H1 (cell line): Measurements from ENCODE around the gene SERPINB11. TPM values are rescaled to one million over a fixed set of nuclear protein-coding genes. Genes with fewer than 3 reads are reported as not detected.

ENCODE experiments used
- CTCF ChIA-PET: fragments of 300-600 bp; sonication (Branson Sonifier 250); formaldehyde crosslinking; loops from one replicate; lab custom pipeline; 2021; ENCODE audit not compliant: partially characterized antibody; lab: Charles Lee
- POLR2A ChIA-PET: fragments of 300-600 bp; sonication (Branson Sonifier 250); formaldehyde crosslinking; loops from one replicate; lab custom pipeline; 2021; ENCODE audit warnings: inconsistent platforms; ENCODE audit not compliant: partially characterized antibody; lab: Charles Lee
- DNase-seq, 2 experiments: peaks; one replicate each; pipeline versions ENCODE4 v3.0.0 to v3.0.0-alpha.2; 2010 to 2022; ENCODE audit warnings: low spot score in 2 of 2, low read depth in 1 of 2, mixed read lengths in 1 of 2
- FAIRE-seq: peaks from 2 replicates; lab custom pipeline; 2011; peaks lifted over from hg19 to GRCh38; lab: Jason Lieb, UNC
- H2AFZ ChIP-seq: 2 replicates; pipeline ENCODE4 v1.8.1; 2012; ENCODE audit warnings: low read length, inconsistent platforms
- H2AK5ac ChIP-seq: 2 replicates; pipeline ENCODE4 v1.6.1; 2013; ENCODE audit warnings: low read depth, low read length
- H2BK120ac ChIP-seq: replicated peaks from 2 replicates; pipeline ENCODE3; 2013; ENCODE audit warnings: low read depth, low read length, inconsistent platforms
- H2BK12ac ChIP-seq: 2 replicates; pipeline ENCODE4 v1.6.1; 2013; ENCODE audit warnings: low read depth, low read length
- H2BK15ac ChIP-seq: 2 replicates; pipeline ENCODE4 v1.6.1; 2013; ENCODE audit warnings: low read length
- H2BK20ac ChIP-seq: 2 replicates; pipeline ENCODE4 v1.6.1; 2013; ENCODE audit warnings: low read length
- H2BK5ac ChIP-seq: 2 replicates; pipeline ENCODE4 v1.6.1; 2013; ENCODE audit warnings: low read depth, low read length
- H3K14ac ChIP-seq: 2 replicates; pipeline ENCODE4 v1.6.1; 2013; ENCODE audit warnings: inconsistent platforms; ENCODE audit not compliant: insufficient read length
- H3K18ac ChIP-seq: 2 replicates; pipeline ENCODE4 v1.6.1; 2013; ENCODE audit warnings: low read length; ENCODE audit errors: extremely low read depth
- H3K23ac ChIP-seq: 2 replicates; pipeline ENCODE4 v1.6.1; 2013; ENCODE audit warnings: inconsistent platforms; ENCODE audit not compliant: insufficient read length
- H3K23me2 ChIP-seq: 2 replicates; pipeline ENCODE4 v1.6.1; 2013; ENCODE audit warnings: low read depth, low read length
- H3K27ac ChIP-seq: 2 replicates; pipeline ENCODE4 v1.6.1; 2011; ENCODE audit warnings: low read depth, low read length, inconsistent platforms
- H3K27me3 ChIP-seq, 4 experiments: replicated peaks in 1 of 4; 1 replicate in 1 of 4; 2 replicates in 3 of 4; pipeline versions ENCODE4 v1.6.1 to v1.8.1; 2011 to 2013; ENCODE audit warnings: low read length in 3 of 4, mild to moderate bottlenecking in 3 of 4, inconsistent platforms in 2 of 4, mixed read lengths in 2 of 4, moderate library complexity in 1 of 4; ENCODE audit not compliant: control insufficient read depth in 3 of 4, insufficient read depth in 3 of 4; ENCODE audit errors: extremely low read depth in 1 of 4
- H3K36me3 ChIP-seq, 4 experiments: 2 replicates each; pipeline versions ENCODE4 v1.6.1 to v1.8.1; 2011 to 2013; ENCODE audit warnings: mild to moderate bottlenecking in 4 of 4, low read length in 3 of 4, moderate library complexity in 2 of 4, control low read depth in 1 of 4, inconsistent platforms in 1 of 4; ENCODE audit not compliant: insufficient read depth in 4 of 4, control insufficient read depth in 2 of 4
- H3K4ac ChIP-seq: replicated peaks from 2 replicates; pipeline ENCODE3; 2013; ENCODE audit warnings: low read length, low read depth, mixed read lengths, inconsistent platforms; ENCODE audit not compliant: insufficient read length
- H3K4me1 ChIP-seq, 4 experiments: replicated peaks in 1 of 4; 1 replicate in 1 of 4; 2 replicates in 3 of 4; pipeline versions ENCODE4 v1.6.1 to v1.8.1; 2011 to 2013; ENCODE audit warnings: low read length in 3 of 4, inconsistent platforms in 2 of 4, mixed read lengths in 1 of 4; ENCODE audit not compliant: insufficient read depth in 4 of 4, control insufficient read depth in 3 of 4
- H3K4me2 ChIP-seq, 2 experiments: 2 replicates each; pipeline versions ENCODE4 v1.6.1 to v1.8.1; 2011 to 2013; ENCODE audit warnings: low read depth in 2 of 2, low read length in 2 of 2, control low read depth in 1 of 2, inconsistent platforms in 1 of 2, mild to moderate bottlenecking in 1 of 2; ENCODE audit not compliant: insufficient read depth in 1 of 2
- H3K4me3 ChIP-seq, 4 experiments: fragments of 200-600, 300-600 bp in 1 of 4; sonication (generic), shearing (Covaris generic), sonication (Bioruptor Twin) in 1 of 4; 2 replicates each; pipeline versions ENCODE4 v1.5.1 to v1.8.1; 2011 to 2016; ENCODE audit warnings: low read length in 4 of 4, low read depth in 3 of 4, control low read depth in 2 of 4, inconsistent platforms in 2 of 4, mild to moderate bottlenecking in 2 of 4, mixed read lengths in 1 of 4, moderate library complexity in 1 of 4; ENCODE audit not compliant: insufficient read depth in 2 of 4; ENCODE audit errors: extremely low read depth in 1 of 4
- H3K56ac ChIP-seq: replicated peaks from 2 replicates; pipeline ENCODE3; 2013; ENCODE audit warnings: low read depth, mild to moderate bottlenecking, mixed read lengths, low read length, inconsistent platforms; ENCODE audit not compliant: insufficient read length
- H3K79me1 ChIP-seq: 2 replicates; pipeline ENCODE4 v1.6.1; 2013; ENCODE audit warnings: low read depth, low read length, control low read depth
- H3K79me2 ChIP-seq, 2 experiments: 2 replicates each; pipeline versions ENCODE4 v1.6.1 to v1.8.1; 2012 to 2013; ENCODE audit warnings: low read length in 2 of 2, mild to moderate bottlenecking in 2 of 2, inconsistent platforms in 1 of 2; ENCODE audit not compliant: insufficient read depth in 2 of 2, control insufficient read depth in 1 of 2
- H3K9ac ChIP-seq, 4 experiments: replicated peaks in 1 of 4; 1 replicate in 1 of 4; 2 replicates in 3 of 4; pipeline versions ENCODE4 v1.6.1 to v1.8.1; 2011 to 2013; ENCODE audit warnings: low read depth in 3 of 4, low read length in 3 of 4, control low read depth in 2 of 4, mild to moderate bottlenecking in 2 of 4, moderate library complexity in 2 of 4, inconsistent platforms in 1 of 4; ENCODE audit errors: extremely low read depth in 1 of 4
- H3K9me3 ChIP-seq, 2 experiments: 2 replicates each; pipeline versions ENCODE4 v1.6.1 to v1.8.1; 2012 to 2013; ENCODE audit warnings: mild to moderate bottlenecking in 2 of 2, moderate library complexity in 2 of 2, control low read depth in 1 of 2, inconsistent platforms in 1 of 2, low read depth in 1 of 2, low read length in 1 of 2, mixed read lengths in 1 of 2; ENCODE audit not compliant: insufficient read depth in 2 of 2
- H4K20me1 ChIP-seq, 2 experiments: replicated peaks in 1 of 2; 2 replicates each; pipeline versions ENCODE3 to v1.8.1; 2011 to 2013; ENCODE audit warnings: inconsistent platforms in 2 of 2, low read length in 2 of 2, mild to moderate bottlenecking in 1 of 2; ENCODE audit not compliant: insufficient read depth in 2 of 2, control insufficient read depth in 1 of 2
- H4K5ac ChIP-seq: 2 replicates; pipeline ENCODE4 v1.6.1; 2013; ENCODE audit warnings: low read length, low read depth, mixed read lengths, inconsistent platforms; ENCODE audit not compliant: insufficient read length
- H4K8ac ChIP-seq: 2 replicates; pipeline ENCODE4 v1.8.0; 2013; ENCODE audit warnings: mild to moderate bottlenecking, moderate library complexity, low read length, inconsistent platforms; ENCODE audit not compliant: insufficient read depth; ENCODE audit errors: extremely low read depth
- H4K91ac ChIP-seq: replicated peaks from 2 replicates; pipeline ENCODE3; 2013; ENCODE audit warnings: low read length, mixed read lengths, inconsistent platforms; ENCODE audit not compliant: insufficient read length
- CBX8 ChIP-seq: fragments of 300-800, 300-1000 bp; sonication (generic); IDR thresholded peaks from 2 replicates; pipeline ENCODE4 v1.7.1; 2016; ENCODE audit warnings: low read depth, low read length, borderline replicate concordance
- HDAC2 ChIP-seq, 2 experiments: fragments of 300-600 bp in 1 of 2; sonication (generic) in 1 of 2; IDR thresholded peaks; 2 replicates each; pipeline ENCODE4 v1.6.1; 2011 to 2012; ENCODE audit warnings: low read depth in 2 of 2, low read length in 2 of 2, mild to moderate bottlenecking in 2 of 2, moderate library complexity in 2 of 2, borderline replicate concordance in 1 of 2, inconsistent platforms in 1 of 2
- RXRA ChIP-seq: IDR thresholded peaks from 2 replicates; pipeline ENCODE4 v1.6.1; 2011; ENCODE audit warnings: low read depth, mild to moderate bottlenecking, low read length, moderate library complexity; ENCODE audit not compliant: insufficient read depth
- TAF1 ChIP-seq: IDR thresholded peaks from 2 replicates; pipeline ENCODE4 v1.6.1; 2011; ENCODE audit warnings: mild to moderate bottlenecking, low read depth, low read length
- WGBS, 2 experiments: shearing (Covaris generic) in 1 of 2; methylation state at CpG; one replicate each; pipeline versions ENCODE4 v1.1.6 to v1.1.7; 2013 to 2015; ENCODE audit warnings: low lambda C conversion rate in 2 of 2, mixed read lengths in 2 of 2, inconsistent platforms in 1 of 2, low coverage in 1 of 2, missing lambda C conversion rate in 1 of 2; ENCODE audit not compliant: insufficient replicate concordance in 2 of 2, insufficient coverage in 1 of 2, insufficient read length in 1 of 2; ENCODE audit errors: extremely low coverage in 1 of 2, missing lambda C conversion rate in 1 of 2; 5-methylcytosine and 5-hydroxymethylcytosine counted together
- polyA plus RNA-seq, 7 experiments: library from polyadenylated mRNA; depleted of rRNA in 3 of 7; stranded (reverse) in 5 of 7; unstranded in 2 of 7; fragments of >200 nt in 5 of 7; fragments of 200-250 nt in 2 of 7; gene quantifications; 1 replicate in 5 of 7; 2 replicates in 1 of 7; 4 replicates in 1 of 7; pipeline versions ENCODE4 v1.2.1 to v1.2.3, GENCODE V29; 2011 to 2013; ENCODE audit warnings: missing spikeins in 2 of 7, mixed read lengths in 2 of 7
- total RNA-seq: library from RNA; stranded (reverse); fragmentation: NEBNext Ultra II Directional; extraction: Animal tissue kit (Norgen Biotek cat#: 25700); gene quantifications from 2 replicates; pipeline ENCODE4 v1.2.1, GENCODE V29; 2021

SERPINB11 gene
- total and polyA plus RNA-seq, 2 of the 8 experiments (the other 6 are each of a cell fraction or from before 2014, with no cell fraction given) = not detected

- no peak overlapping the region for H2AK5ac ChIP-seq
- no peak overlapping the region for H3K4me3 ChIP-seq
- H3K9ac ChIP-seq = no peak overlapping the region
- DNase-seq = no peak
- H3K36me3 ChIP-seq = no peaks in the 10 kb centered on the region
- no peak for FAIRE-seq
- H2AFZ ChIP-seq = no peak overlapping the region
- no peak overlapping the region for H3K4me2 ChIP-seq
- H2BK20ac ChIP-seq = no peak overlapping the region
- no peak overlapping the region for H2BK5ac ChIP-seq
- ChIA-PET POLR2A (no interaction called here), CTCF (interaction anchor here (0.7 to 2.2 kb wide), 2 partner anchors 11 to 96 kb away, joined by 3 to 6 read pairs; no protein-coding TSS in a partner anchor)
- H4K91ac ChIP-seq = no peak overlapping the region
- no peak overlapping the region for H4K5ac ChIP-seq
- H2BK12ac ChIP-seq = no peak overlapping the region
- no peaks in the 10 kb centered on the region for H3K79me2 ChIP-seq
- no peak overlapping the region for H4K8ac ChIP-seq
- no peak overlapping the region for H3K27ac ChIP-seq
- H3K4me1 ChIP-seq = no peaks in the 10 kb centered on the region
- no peaks in the 10 kb centered on the region for H3K9me3 ChIP-seq
- no peak overlapping the region for H3K23ac ChIP-seq
- no peak overlapping the region for H3K4ac ChIP-seq
- no peak overlapping the region for H2BK15ac ChIP-seq
- no peaks in the 10 kb centered on the region for H3K23me2 ChIP-seq
- H3K14ac ChIP-seq = no peak overlapping the region
- 97% methylated on average over 5 of the region's 5 CpGs; no CpG with 5 or more reads in 1 of the 2 experiments for WGBS, 2 experiments
- TF ChIP-seq CBX8 (no peak), RXRA (no peak), HDAC2 (IDR thresholded peaks at IDR 0.05; ENCODE audit: borderline replicate concordance in 1 of 2, low read depth in 2 of 2, low read length in 2 of 2) (no peak), TAF1 (no peak)
- no peaks in the 10 kb centered on the region for H3K79me1 ChIP-seq
- no peaks in the 10 kb centered on the region for H4K20me1 ChIP-seq
- H2BK120ac ChIP-seq = no peak overlapping the region
- no peak overlapping the region for H3K56ac ChIP-seq
- H3K18ac ChIP-seq = no peak overlapping the region
- no peaks in the 10 kb centered on the region for H3K27me3 ChIP-seq
These were observed 808 bp upstream of the SERPINB11 start for GRCh38 chr18:63701952-63702351.
